SU-DHL-6 (cell line): Measurements from ENCODE around the gene NUB1.

Experiments used
- H2AFZ ChIP-seq: fragments of 200-600 bp; sonication (generic); 2 replicates; pipeline ENCODE4 v1.6.1; 2014; ENCODE audit warnings: low read depth, mild to moderate bottlenecking, moderate library complexity, mixed read lengths, antibody characterized with exemption, low read length; ENCODE audit not compliant: severe bottlenecking
- H3F3A ChIP-seq: fragments of 200-600 bp; shearing (Covaris generic); 2 replicates; pipeline ENCODE4 v1.6.0; 2016; ENCODE audit warnings: antibody characterized with exemption, mild to moderate bottlenecking; ENCODE audit not compliant: insufficient read depth
- H3K27ac ChIP-seq: fragments of 200-600 bp; sonication (generic); 2 replicates; pipeline ENCODE4 v1.5.1; 2016; ENCODE audit warnings: low read depth, mild to moderate bottlenecking, low read length, moderate library complexity, mixed read lengths
- H3K27me3 ChIP-seq: fragments of 200-600 bp; sonication (generic), shearing (Covaris generic); 2 replicates; pipeline ENCODE4 v1.6.0; 2014; ENCODE audit warnings: mild to moderate bottlenecking, low read length
- H3K36me3 ChIP-seq: fragments of 200-600 bp; sonication (generic); 2 replicates; pipeline ENCODE4 v1.6.1; 2014; ENCODE audit warnings: mild to moderate bottlenecking, low read length, mixed read lengths
- H3K4me2 ChIP-seq: fragments of 300-600, 200-600 bp; shearing (Covaris generic), sonication (generic); 2 replicates; pipeline ENCODE4 v1.6.0; 2014; ENCODE audit warnings: low read length, low read depth, mild to moderate bottlenecking; ENCODE audit not compliant: poor library complexity, severe bottlenecking
- H3K4me3 ChIP-seq: fragments of 200-600 bp; sonication (generic); 2 replicates; pipeline ENCODE4 v1.5.1; 2014; ENCODE audit warnings: antibody characterized with exemption, low read length, mild to moderate bottlenecking, mixed read lengths; ENCODE audit not compliant: insufficient read depth, poor library complexity, severe bottlenecking
- H3K79me2 ChIP-seq: fragments of 200-600 bp; sonication (generic); 2 replicates; pipeline ENCODE4 v1.6.1; 2014; ENCODE audit warnings: mild to moderate bottlenecking, low read length, moderate library complexity; ENCODE audit not compliant: insufficient read depth
- H3K9ac ChIP-seq: fragments of 200-600 bp; sonication (generic); 2 replicates; pipeline ENCODE4 v1.7.0; 2014; ENCODE audit warnings: mild to moderate bottlenecking, low read length
- H3K9me2 ChIP-seq: fragments of 200-600 bp; sonication (generic); replicated peaks from 2 replicates; pipeline ENCODE4 v1.6.1; 2014; ENCODE audit warnings: low read length; ENCODE audit not compliant: insufficient read depth
- H3K9me3 ChIP-seq: fragments of 200-600 bp; sonication (generic); 2 replicates; pipeline ENCODE4 v1.6.1; 2014; ENCODE audit warnings: low read length, mixed read lengths; ENCODE audit not compliant: insufficient read depth
- H4K20me1 ChIP-seq: fragments of 200-600 bp; sonication (generic); 2 replicates; pipeline ENCODE4 v1.6.1; 2014; ENCODE audit warnings: low read depth, mild to moderate bottlenecking, antibody characterized with exemption, low read length, moderate library complexity, mixed read lengths
- EZH2phosphoT487 ChIP-seq: fragments of 200-600 bp; sonication (generic), shearing (Covaris generic); conservative IDR thresholded peaks from 2 replicates; pipeline ENCODE4 v1.6.1; 2018; ENCODE audit warnings: mild to moderate bottlenecking, antibody characterized with exemption, low read length, moderate library complexity, mixed read lengths
- TF ChIP-seq, protein P1 (sequence below): fragments of 200-600 bp; sonication (generic); IDR thresholded peaks from one replicate; pipeline ENCODE4 v1.5.1; 2017; ENCODE audit warnings: antibody characterized with exemption, mild to moderate bottlenecking, low read length, moderate library complexity; ENCODE audit not compliant: insufficient read depth, poor library complexity, severe bottlenecking

NUB1 gene

DNA sequence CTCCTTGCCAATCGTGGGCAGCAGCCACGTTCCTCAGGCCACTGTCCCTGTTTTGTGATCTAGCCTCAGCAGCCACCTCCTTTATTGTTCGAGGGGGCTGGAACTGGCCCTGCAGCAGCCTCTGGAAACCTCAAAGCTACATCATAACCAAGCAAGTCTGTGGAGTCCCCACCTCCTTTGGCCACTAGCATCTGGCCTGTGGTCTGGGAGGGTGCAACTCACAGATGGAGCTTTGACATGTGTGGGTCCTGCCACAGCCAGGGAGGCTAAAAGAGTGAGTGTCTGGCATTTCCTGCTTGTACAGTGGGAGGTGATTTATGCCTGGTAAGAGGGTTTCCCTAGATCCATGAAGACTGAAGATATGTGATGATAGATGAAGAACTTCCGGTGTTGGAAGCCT is 32.3 kb upstream of the NUB1 start:
- no peaks in the 10 kb centered on the region; the same call in 1 of the 2 replicates for H3K9me3 ChIP-seq
- no peak overlapping the region for H3K9ac ChIP-seq
- H3K36me3 ChIP-seq: no peaks in the 10 kb centered on the region
- no peaks in the 10 kb centered on the region for H3K79me2 ChIP-seq
- H3K4me2 ChIP-seq: no peak overlapping the region
- no peaks in the 10 kb centered on the region for H3K9me2 ChIP-seq
- H2AFZ ChIP-seq: no peak overlapping the region
- no peak overlapping the region for H3K27ac ChIP-seq
- H3K4me3 ChIP-seq: no peak overlapping the region
- H3F3A ChIP-seq: no peaks in the 10 kb centered on the region
- no peaks in the 10 kb centered on the region for H3K27me3 ChIP-seq
- H4K20me1 ChIP-seq: no peaks in the 10 kb centered on the region
- TF ChIP-seq, protein P1, sequence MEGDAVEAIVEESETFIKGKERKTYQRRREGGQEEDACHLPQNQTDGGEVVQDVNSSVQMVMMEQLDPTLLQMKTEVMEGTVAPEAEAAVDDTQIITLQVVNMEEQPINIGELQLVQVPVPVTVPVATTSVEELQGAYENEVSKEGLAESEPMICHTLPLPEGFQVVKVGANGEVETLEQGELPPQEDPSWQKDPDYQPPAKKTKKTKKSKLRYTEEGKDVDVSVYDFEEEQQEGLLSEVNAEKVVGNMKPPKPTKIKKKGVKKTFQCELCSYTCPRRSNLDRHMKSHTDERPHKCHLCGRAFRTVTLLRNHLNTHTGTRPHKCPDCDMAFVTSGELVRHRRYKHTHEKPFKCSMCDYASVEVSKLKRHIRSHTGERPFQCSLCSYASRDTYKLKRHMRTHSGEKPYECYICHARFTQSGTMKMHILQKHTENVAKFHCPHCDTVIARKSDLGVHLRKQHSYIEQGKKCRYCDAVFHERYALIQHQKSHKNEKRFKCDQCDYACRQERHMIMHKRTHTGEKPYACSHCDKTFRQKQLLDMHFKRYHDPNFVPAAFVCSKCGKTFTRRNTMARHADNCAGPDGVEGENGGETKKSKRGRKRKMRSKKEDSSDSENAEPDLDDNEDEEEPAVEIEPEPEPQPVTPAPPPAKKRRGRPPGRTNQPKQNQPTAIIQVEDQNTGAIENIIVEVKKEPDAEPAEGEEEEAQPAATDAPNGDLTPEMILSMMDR: no peak
- TF ChIP-seq EZH2phosphoT487: no peak

- Histone ChIP-seq H2AFZ (no peak overlapping the region), H3K9ac (no peak overlapping the region), H3K4me2 (no peak overlapping the region), H3K9me2 (no peaks in the 10 kb centered on the region), H3K36me3 (no peaks in the 10 kb centered on the region), H3K79me2 (no peaks in the 10 kb centered on the region), H3K27me3 (no peaks in the 10 kb centered on the region), H3K4me3 (no peak overlapping the region), H3F3A (no peaks in the 10 kb centered on the region), H4K20me1 (no peaks in the 10 kb centered on the region), H3K9me3 (no peaks in the 10 kb centered on the region; the same call in 1 of the 2 replicates), H3K27ac (no peak overlapping the region)
- TF ChIP-seq, protein P1: peak; percentile 46
- TF ChIP-seq EZH2phosphoT487: no peak
Observed at GRCh38 chr7:151310578-151310977, 31.0 kb upstream of the NUB1 start.

DNA sequence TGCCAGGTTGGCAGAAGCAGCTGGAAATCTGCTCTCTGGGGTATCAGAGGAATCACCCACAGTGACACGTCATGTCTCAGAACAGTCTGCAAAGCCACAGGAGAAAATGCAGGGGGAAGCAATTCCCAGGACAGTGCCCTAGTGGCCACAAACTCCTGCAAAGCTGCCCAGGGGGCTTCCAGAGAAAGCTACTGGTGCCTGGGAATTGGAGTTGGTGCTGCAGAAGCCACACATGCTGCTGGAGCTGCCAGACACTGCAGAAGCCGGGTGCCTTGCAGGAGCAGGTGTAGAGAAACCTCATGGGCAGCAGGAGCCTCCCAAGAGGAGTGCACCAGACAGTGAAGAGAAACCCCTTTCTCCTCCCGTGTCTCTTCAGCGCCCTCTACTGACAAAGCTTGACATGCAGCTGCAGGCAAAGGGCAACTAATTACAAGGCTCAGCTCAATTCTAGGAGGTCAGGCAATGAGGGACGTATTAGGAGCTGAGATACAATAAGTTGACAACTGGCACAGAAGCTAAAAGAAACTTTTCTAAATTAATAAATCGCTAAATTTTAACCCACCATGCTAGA is 30.2 kb upstream of the NUB1 start:
- no peak overlapping the region for H3K4me3 ChIP-seq

More for the DNA sequence above, 30.2 kb upstream of the NUB1 start:
- Histone ChIP-seq H4K20me1 (no peaks in the 10 kb centered on the region), H3F3A (no peaks in the 10 kb centered on the region), H2AFZ (no peak overlapping the region), H3K79me2 (no peaks in the 10 kb centered on the region), H3K27ac (no peak overlapping the region), H3K9me2 (no peaks in the 10 kb centered on the region), H3K36me3 (no peaks in the 10 kb centered on the region), H3K4me2 (no peak overlapping the region), H3K9ac (no peak overlapping the region), H3K9me3 (no peaks in the 10 kb centered on the region; the same call in 1 of the 2 replicates), H3K27me3 (no peaks in the 10 kb centered on the region)
- TF ChIP-seq, protein P1: peak; percentile 22
- TF ChIP-seq EZH2phosphoT487: no peak
